SK-N-MC (cell line): ENCODE data around the gene ITSN1.

Experiments
- EZH2 ChIP-seq: fragments of 200-600 bp; sonication (generic); IDR thresholded peaks from one replicate; pipeline ENCODE4 v1.6.1; 2017; ENCODE audit warnings: antibody characterized with exemption
- POLR2AphosphoS5 ChIP-seq: IDR thresholded peaks from 2 replicates; pipeline ENCODE4 v1.6.1; 2012; ENCODE audit warnings: mild to moderate bottlenecking, low read depth, low read length, borderline replicate concordance

GRCh38 chr21:33680870-33681269 is 38.6 kb downstream of the ITSN1 start:
- no peak for TF ChIP-seq POLR2AphosphoS5
- no peak for TF ChIP-seq EZH2
